ENCODE results near the gene NRN1L. TPM values are rescaled to one million over a fixed set of nuclear protein-coding genes. Genes with fewer than 3 reads are reported as not detected.

NRN1L gene
- total RNA-seq, 1 experiment from 2014 or later = 1.4 TPM

DNA sequence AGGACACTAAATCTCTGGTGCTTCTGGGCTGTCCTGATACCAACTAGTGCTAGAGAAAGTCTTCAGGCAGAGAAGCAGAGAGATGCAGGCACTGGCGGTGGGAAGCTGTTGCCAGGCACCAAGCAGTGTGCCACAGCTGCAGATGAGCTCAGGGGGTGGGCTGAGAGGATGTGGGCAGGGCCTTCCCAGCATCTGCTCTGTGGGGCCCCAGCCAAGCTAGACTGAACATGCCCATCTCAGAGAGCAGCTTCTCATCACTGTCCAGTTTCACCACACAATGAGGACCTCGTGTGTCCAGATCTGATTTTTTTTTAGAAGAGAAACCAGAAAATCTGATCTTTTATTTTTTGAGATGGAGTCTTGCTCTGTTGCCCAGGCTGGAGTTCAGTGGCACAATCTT is 25.5 kb downstream of the NRN1L start (continued):
- TF ChIP-seq, protein P1, sequence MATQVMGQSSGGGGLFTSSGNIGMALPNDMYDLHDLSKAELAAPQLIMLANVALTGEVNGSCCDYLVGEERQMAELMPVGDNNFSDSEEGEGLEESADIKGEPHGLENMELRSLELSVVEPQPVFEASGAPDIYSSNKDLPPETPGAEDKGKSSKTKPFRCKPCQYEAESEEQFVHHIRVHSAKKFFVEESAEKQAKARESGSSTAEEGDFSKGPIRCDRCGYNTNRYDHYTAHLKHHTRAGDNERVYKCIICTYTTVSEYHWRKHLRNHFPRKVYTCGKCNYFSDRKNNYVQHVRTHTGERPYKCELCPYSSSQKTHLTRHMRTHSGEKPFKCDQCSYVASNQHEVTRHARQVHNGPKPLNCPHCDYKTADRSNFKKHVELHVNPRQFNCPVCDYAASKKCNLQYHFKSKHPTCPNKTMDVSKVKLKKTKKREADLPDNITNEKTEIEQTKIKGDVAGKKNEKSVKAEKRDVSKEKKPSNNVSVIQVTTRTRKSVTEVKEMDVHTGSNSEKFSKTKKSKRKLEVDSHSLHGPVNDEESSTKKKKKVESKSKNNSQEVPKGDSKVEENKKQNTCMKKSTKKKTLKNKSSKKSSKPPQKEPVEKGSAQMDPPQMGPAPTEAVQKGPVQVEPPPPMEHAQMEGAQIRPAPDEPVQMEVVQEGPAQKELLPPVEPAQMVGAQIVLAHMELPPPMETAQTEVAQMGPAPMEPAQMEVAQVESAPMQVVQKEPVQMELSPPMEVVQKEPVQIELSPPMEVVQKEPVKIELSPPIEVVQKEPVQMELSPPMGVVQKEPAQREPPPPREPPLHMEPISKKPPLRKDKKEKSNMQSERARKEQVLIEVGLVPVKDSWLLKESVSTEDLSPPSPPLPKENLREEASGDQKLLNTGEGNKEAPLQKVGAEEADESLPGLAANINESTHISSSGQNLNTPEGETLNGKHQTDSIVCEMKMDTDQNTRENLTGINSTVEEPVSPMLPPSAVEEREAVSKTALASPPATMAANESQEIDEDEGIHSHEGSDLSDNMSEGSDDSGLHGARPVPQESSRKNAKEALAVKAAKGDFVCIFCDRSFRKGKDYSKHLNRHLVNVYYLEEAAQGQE (IDR thresholded peaks at IDR 0.05; ENCODE audit: low read depth) = no peak
- TF ChIP-seq TCF7L2 (IDR thresholded peaks at IDR 0.05; ENCODE audit: borderline replicate concordance, extremely low read depth, insufficient read depth, insufficient read length) = no peak

DNA sequence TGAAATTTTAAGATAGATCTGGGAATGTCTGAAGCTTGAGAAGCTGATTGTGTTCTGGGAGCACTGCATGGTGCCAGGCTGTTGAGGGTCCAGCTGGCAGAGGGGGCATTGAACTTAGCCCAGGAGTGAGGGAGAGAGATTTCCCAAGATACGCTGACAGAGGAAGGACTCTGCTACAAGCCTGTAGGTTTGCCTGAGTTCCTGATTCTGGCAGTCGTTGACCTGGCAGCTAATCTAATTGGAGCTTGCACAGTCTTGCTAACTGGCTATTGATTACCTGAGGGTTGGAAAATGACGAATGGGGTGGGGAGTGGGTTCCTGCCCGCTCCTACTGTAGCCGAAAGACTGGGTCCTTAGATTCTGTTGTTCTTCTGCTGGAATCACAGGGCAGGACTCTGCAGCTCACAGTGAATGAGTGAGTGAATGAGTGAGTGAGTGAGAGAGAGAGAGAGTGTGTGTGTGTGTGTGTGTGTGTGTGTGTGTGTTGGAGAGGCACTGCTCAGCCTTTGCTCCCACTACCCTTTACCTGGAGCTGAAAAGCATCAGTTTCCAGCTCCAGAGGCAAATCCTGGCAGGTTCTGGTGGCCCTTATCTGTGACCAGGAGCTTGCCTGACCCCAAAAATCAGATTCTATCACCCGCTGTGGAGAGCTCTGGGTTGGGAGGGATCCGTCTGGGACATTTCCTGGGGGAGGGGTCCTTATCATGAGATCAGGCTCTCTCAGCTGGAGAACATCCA is 30.2 kb downstream of the NRN1L start:
- Histone ChIP-seq H3K36me3 (ENCODE audit: control insufficient read depth in 1 of 2, insufficient read depth in 2 of 2, low read length in 2 of 2) (no peaks in the 10 kb centered on the region; a peak in 1 of 4 replicates), H3K4me1 (ENCODE audit: control insufficient read depth in 1 of 2, insufficient read depth in 2 of 2, low read length in 2 of 2) (peaks cover 12 to 16% of the 10 kb centered on the region in 2 experiments), H2AFZ (ENCODE audit: low read depth, low read length, poor library complexity, severe bottlenecking) (no peak overlapping the region), H3K9me3 (ENCODE audit: control insufficient read depth in 1 of 2, insufficient read depth in 1 of 2, low read depth in 1 of 2, low read length in 2 of 2) (no peaks in the 10 kb centered on the region), H4K20me1 (ENCODE audit: insufficient read depth) (no peaks in the 10 kb centered on the region), H3K79me2 (ENCODE audit: insufficient read depth, low read length) (no peaks in the 10 kb centered on the region), H3K9me2 (ENCODE audit: insufficient read depth) (no peaks in the 10 kb centered on the region), H3K27me3 (ENCODE audit: insufficient read depth, low read length) (no peaks in the 10 kb centered on the region), H3K4me2 (ENCODE audit: low read length) (no peak overlapping the region), H3K27ac (ENCODE audit: low read depth, low read length) (no peak overlapping the region), H3K4me3 (replicated peaks in 1 of 2; ENCODE audit: low read depth in 1 of 2, low read length in 2 of 2) (no peak overlapping the region), H3K9ac (ENCODE audit: low read length) (no peak overlapping the region)
- CTCF ChIA-PET = no interaction called here
- ATAC-seq (no peak), DNase-seq (ENCODE audit: low read depth, low spot score) (no peak)
- no TSS peak for BruUV-seq (replicated peaks)
- intact Hi-C loops (cut with micrococcal nuclease) = no loop called here
- POLR2A ChIA-PET = no interaction called here
- RAD21 ChIA-PET (ENCODE audit: low non-redundant PET in 1 of 2, low total read pairs in 2 of 2, uncharacterized antibody in 2 of 2, unreplicated experiment in 2 of 2) = interaction anchor here in 1 of 2 experiments (0.7 kb wide), 1 partner anchor 16 kb away, joined by 3 read pairs; no protein-coding TSS in a partner anchor
- TF ChIP-seq, protein P1 (IDR thresholded peaks at IDR 0.05; ENCODE audit: low read depth) = no peak
- no peak for TF ChIP-seq JUND (IDR thresholded peaks at IDR 0.05)
- no peak for TF ChIP-seq EZH2phosphoT487 (IDR thresholded peaks at IDR 0.05; ENCODE audit: borderline replicate concordance)
- no peak for TF ChIP-seq POLR2AphosphoS5 (IDR thresholded peaks at IDR 0.05; ENCODE audit: low read depth, low read length)
- no peak for TF ChIP-seq EGR1 (IDR thresholded peaks at IDR 0.05; ENCODE audit: low read depth)
- TF ChIP-seq CEBPB (IDR thresholded peaks at IDR 0.05; ENCODE audit: low read depth) = no peak
- TF ChIP-seq SIN3A (IDR thresholded peaks at IDR 0.05; ENCODE audit: low read depth) = no peak
- TF ChIP-seq, protein P2, sequence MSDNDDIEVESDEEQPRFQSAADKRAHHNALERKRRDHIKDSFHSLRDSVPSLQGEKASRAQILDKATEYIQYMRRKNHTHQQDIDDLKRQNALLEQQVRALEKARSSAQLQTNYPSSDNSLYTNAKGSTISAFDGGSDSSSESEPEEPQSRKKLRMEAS (IDR thresholded peaks at IDR 0.05) = no peak
- no peak for TF ChIP-seq SP1 (IDR thresholded peaks at IDR 0.05; ENCODE audit: low read depth)
- TF ChIP-seq, protein P3, sequence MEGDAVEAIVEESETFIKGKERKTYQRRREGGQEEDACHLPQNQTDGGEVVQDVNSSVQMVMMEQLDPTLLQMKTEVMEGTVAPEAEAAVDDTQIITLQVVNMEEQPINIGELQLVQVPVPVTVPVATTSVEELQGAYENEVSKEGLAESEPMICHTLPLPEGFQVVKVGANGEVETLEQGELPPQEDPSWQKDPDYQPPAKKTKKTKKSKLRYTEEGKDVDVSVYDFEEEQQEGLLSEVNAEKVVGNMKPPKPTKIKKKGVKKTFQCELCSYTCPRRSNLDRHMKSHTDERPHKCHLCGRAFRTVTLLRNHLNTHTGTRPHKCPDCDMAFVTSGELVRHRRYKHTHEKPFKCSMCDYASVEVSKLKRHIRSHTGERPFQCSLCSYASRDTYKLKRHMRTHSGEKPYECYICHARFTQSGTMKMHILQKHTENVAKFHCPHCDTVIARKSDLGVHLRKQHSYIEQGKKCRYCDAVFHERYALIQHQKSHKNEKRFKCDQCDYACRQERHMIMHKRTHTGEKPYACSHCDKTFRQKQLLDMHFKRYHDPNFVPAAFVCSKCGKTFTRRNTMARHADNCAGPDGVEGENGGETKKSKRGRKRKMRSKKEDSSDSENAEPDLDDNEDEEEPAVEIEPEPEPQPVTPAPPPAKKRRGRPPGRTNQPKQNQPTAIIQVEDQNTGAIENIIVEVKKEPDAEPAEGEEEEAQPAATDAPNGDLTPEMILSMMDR (IDR thresholded peaks at IDR 0.05 in 2 of 3, conservative IDR thresholded peaks at IDR 0.05 in 1 of 3; ENCODE audit: borderline replicate concordance in 1 of 3, insufficient read depth in 1 of 3, low read depth in 2 of 3, low read length in 2 of 3) = no peak
- no peak for TF ChIP-seq POLR2A (IDR thresholded peaks at IDR 0.05; ENCODE audit: borderline replicate concordance, extremely low read depth, insufficient read depth, insufficient read length)
- TF ChIP-seq TCF7L2 (IDR thresholded peaks at IDR 0.05; ENCODE audit: borderline replicate concordance, extremely low read depth, insufficient read depth, insufficient read length) = no peak
- no peak for TF ChIP-seq CBX3 (IDR thresholded peaks at IDR 0.05; ENCODE audit: low read depth)
- TF ChIP-seq SRF (IDR thresholded peaks at IDR 0.05; ENCODE audit: low read depth) = no peak
- no peak for TF ChIP-seq YY1 (IDR thresholded peaks at IDR 0.05; ENCODE audit: extremely low read depth, insufficient replicate concordance, low read depth, low read length)

Data from HCT116 (cell line).